ENCODE measurements around the gene HYDIN.

Gene HYDIN

DNA sequence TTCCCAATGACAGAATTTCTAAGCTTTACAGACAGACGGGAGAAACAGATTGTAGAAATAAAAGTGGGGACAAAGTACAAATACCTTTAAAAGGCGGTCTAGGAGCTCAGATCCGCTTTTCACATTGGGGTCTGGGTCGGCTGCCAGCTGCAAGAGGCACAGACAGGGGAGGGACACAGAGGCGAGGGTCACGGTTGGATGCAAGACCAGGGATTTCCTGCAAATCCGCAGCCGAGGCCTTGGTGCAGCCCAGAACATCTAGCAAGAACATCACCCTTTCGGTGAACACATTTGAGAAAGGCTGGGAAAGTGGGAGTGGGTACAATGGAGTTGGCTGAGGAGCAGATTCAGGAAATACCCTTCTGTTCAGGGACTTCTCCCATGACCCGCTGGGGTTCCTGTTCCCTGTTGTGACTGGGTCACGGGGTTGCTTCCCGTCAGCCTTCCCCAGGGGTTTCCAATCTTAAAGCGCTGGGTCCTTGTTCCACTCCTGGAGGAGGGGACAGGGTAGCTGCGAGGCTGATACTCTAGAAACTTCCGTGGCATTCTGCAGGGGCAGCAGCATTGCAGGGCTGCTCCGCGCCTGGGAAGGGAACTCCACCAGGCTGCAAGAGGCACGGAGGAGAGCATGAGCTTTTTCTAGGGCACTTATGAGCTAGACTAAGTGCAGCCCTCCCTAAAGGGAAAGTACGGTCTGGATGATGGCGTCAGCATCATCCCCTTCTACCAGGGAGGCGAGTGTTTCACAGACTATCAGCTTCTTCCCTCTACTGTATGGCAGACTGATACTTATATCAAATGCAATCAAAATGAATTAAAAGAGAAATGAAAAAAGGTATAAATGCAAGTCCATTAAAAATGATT is 445.6 kb downstream of the HYDIN start:
- no peak for DNase-seq

DNA sequence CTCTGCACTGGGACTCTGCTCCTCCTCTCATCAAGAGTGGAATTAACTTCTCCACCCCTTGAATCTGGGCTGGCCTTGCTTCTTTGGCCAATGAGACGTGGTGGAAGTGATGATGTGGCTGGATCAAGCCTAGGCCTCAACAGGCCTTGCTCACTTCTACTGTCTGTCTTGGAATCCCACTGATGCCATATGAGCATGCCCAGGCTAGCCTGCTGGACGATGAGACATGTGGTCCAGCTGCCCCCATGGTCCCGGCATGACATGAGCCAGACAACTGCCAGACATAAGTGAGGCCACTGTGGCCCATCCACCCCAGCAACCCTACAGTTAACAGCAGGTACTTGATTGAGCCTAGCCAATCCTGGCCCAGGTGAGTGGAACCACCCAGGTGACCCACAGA is 448.3 kb downstream of the HYDIN start:
- DNase-seq = no peak

DNA sequence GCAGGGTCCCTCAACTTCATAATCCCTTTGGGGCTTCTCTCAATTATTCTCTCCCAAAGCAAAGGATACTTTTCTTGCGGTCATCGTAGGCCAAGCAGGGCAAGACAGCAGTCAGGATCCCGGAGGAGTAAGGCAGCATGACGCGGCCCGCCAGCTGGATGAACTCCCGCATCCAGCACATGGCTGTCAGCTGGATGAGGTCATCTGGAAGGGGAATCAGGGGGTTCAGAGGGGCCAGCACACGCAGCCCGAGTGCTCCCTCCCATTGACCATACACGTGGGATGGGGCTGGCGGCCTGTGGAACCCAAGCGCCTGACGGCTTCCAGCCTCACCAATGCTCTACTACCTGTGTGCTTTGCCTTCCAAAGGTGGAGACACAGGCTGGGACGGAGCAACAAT is 448.7 kb downstream of the HYDIN start:
- no peak for DNase-seq

- no peak for DNase-seq
These were observed 450.0 kb downstream of the HYDIN start for GRCh38 chr16:70780546-70780945.

- no peak for DNase-seq
These were observed 451.2 kb downstream of the HYDIN start for GRCh38 chr16:70779361-70779760.

GRCh38 chr16:70778901-70779309 is 451.6 kb downstream of the HYDIN start:
- DNase-seq = no peak

DNA sequence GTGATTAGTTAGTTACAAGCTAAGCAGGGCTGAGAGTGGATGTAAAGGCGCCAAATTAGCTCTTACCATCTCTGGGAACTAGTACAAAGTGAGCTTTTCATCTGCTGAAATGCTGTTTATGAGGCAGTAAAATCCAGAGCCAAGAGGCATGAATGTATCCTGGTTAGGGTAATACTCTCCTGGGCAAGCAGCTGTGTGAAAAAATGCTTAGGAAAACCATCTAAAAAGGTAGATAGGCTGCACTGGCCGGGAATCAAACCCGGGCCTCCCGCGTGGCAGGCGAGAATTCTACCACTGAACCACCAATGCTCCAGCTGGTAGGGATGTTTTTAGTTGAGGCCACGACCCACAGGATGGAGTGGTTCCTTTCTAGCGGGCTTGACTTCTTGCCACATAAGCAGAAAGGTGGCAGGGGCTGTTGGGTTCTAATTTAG is 452.5 kb downstream of the HYDIN start:
- no peak for DNase-seq

GRCh38 chr16:70777496-70777895 is 453.0 kb downstream of the HYDIN start:
- no peak for DNase-seq

GRCh38 chr16:70775399-70775798 is 455.1 kb downstream of the HYDIN start:
- DNase-seq = no peak

DNA sequence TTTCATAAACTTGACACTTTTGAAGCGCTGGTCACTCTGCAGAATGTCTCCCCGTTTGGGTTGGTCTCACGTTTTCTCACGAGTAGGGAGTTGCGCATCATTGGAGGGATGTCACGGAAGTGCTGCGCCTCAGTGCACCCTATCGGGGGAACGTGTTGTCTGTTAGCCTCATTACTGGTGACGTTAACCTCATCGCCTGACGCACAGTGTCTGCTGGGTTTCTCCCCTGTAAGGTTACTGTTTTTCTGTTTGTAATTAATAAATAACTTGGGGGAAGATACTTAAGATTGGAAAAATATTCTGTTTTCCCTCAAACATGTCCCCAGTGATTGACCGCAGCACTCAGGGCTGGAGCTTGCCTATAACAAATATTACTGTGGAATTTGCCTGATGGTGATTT is 456.3 kb downstream of the HYDIN start:
- DNase-seq = no peak

GRCh38 chr16:70772493-70772892 is 458.0 kb downstream of the HYDIN start:
- DNase-seq = no peak

DNA sequence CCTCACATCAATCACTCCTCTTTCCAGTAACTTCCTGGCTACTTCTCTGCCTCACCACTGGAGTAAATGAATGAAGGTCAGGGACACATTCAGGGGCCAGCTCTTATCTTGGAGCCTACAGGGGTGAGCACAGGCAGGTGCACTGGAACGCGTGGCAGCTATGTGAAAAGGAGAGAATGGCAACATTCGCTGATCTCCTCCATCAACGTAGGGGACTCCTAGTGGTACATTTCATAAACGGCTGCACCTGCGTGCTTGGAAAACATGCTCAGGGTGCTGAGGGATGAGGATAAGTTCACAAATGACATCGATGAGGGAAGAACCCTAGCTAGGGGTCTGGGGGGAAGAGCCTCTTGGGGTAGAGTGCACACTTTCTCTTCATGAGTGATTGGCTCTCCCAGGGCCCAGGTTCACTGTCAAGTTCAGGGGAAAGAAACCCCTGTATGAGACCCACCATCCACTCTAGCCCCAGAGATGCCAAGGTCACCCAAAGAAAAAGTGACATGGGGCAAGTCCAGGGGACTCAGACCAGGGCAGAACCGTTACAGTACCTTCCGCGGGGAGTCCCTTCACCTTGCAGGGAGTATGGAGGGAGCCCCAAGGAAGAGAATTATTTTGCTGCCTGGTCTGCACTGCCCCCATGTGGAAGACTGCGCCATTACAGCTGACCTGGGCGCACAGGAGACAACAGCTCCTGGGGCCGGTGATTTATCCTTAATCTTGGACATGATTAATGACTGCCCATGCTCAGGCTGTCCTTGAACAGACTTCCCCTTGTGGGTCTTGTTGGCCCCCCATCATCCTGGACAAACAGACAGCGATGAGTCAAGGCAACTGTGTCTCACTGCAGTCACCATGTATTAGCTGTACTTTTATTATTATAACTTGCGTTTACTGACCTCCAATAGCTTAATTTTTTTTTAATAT is 459.6 kb downstream of the HYDIN start:
- DNase-seq = peak in 4 of 5 experiments; percentile 21 to 48 (median 30)

- no peak for DNase-seq
These were observed 460.3 kb downstream of the HYDIN start for GRCh38 chr16:70770291-70770625.

GRCh38 chr16:70769761-70770160 is 460.8 kb downstream of the HYDIN start:
- no peak for DNase-seq

DNA sequence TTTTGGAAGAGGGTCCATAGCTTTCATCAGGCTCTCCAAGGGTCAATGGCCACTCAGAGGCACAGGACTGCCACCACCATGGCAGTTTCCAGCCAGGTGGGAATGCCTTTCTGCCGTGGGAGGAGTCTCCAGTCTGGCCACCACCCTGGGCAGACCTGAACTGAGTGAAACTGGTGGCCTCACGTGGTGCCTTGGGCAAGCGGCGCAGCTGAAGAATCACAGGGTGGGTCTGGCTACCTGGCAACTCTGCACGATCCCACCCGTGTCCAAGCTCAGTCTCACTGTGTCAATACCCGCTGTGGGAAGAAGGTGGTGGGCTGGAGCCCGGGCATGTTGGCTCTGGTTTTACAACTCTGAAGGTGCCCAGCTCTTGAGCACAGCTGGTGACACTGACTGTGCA is 461.4 kb downstream of the HYDIN start:
- DNase-seq = no peak

DNA sequence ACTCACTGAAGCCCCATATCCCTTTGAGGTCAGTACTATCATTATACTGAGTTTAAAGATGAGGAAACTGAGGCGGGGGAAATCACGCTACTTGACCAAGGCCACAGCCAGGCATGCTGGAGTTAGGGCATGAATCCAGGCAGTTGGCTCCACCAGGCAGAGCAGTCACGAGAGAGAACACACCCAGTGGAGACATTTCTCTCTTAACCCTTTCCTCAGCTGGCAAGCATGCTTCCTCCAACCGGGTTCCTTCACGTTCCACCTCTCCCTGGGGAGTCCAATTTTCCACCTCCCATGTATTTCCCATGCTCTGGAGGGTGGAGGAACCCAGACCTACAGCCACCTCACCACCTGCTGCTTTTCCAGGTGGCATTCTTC is 462.3 kb downstream of the HYDIN start:
- no peak for DNase-seq

DNA sequence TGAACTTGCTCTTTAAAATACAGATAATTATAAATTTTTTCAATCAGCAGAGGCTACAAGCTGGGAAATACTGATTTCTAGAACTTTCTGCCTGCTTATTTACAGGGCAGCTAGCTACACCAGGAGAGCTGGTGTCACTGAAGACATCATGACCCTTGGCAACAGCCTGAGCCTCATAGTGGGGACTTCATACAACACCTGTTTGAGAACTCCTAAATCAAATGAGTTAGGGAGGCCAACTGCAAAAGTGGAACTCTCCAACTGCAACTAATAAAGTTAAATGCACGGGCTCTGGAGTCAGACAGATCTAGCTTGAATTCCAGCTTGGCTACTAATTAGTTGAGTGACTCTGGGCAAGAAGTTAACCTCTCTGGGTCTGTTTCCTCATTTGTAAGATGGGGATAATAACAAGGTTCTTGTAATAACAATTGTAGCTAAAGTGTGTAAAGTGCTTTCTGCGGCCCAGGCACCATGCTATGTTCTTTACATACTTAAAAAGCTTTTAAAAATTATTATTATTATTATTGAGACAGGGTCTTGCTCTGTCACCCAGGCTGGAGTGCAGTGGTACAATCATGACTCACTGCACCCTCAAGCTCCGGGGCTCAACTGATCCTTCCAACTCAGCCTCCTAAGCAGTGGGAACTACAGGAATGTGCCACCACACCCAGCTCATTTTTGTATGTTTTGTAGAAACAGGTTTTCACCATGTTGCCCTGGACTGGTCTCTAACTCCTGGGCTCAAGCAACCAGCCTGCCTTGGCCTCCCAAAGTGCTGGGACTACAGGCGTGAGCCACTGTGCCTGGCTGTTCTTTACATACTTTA is 462.9 kb downstream of the HYDIN start:
- no peak for DNase-seq

DNA sequence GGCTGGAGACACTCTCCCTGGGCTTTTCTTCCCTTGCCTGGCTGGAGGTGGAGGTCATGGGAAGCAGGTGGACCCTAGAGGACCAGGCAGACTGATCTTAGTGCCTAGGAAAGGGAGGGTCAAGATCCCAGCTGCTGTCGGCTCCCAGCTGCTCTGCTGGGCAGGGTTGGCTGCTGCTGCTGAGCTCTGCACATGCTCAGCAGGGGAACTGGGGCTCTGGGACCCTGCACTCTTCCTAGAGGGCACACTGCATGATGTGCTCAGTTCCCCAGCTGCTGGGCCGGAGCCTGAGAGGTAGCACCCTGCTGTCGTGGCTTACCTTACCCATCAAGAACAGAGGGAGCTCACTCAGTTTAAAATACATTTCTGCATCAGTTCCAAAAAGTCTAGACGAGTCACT is 463.9 kb downstream of the HYDIN start:
- no peak for DNase-seq

- no peak for DNase-seq
These were observed 464.3 kb downstream of the HYDIN start for GRCh38 chr16:70766176-70766575.

- no peak for DNase-seq
These were observed 465.0 kb downstream of the HYDIN start for GRCh38 chr16:70765491-70765890.

GRCh38 chr16:70764632-70765031 is 465.9 kb downstream of the HYDIN start:
- no peak for DNase-seq

- DNase-seq = no peak
These were observed 470.3 kb downstream of the HYDIN start for GRCh38 chr16:70760221-70760620.

DNA sequence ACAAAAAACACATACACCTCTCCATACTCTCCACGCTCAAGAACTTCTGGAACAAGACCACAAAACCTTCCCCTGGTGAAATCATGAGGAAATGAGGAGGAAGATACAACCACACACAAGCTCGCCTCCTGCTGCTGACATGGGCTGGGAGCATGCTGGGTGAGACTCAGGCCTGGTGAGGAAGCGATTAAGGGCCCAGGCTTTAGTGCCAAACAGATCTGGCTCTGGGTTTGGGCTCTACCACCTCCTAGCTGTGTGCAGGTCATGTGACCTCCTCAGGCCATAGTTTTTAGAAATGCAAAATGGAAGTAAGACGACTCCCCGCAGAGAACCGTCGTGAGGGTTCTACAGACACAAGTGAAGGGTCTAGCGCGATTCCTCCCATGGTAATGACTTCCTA is 470.9 kb downstream of the HYDIN start:
- no peak for DNase-seq
